Psoas muscle (tissue), 8 donors: ENCODE measurements around the gene NFX1. TPM values are rescaled to one million over a fixed set of nuclear protein-coding genes. Genes with fewer than 3 reads are reported as not detected.

Experiments
- ATAC-seq, 4 donors: fragments of 200-7000 bp; cut with Tn5 transposase; one replicate each; pipeline ENCODE4 v1.9.1; 2020; ENCODE audit warnings: moderate library complexity in 3 of 4, mild to moderate bottlenecking in 2 of 4
- DNase-seq, 2 donors: peaks; one replicate each; pipeline ENCODE4 v3.0.0-alpha.2; 2020
- H3K27ac ChIP-seq: fragments of 200-600 bp; one replicate; pipeline ENCODE4 v1.8.0; 2022
- H3K27me3 ChIP-seq, 3 donors: fragments of 200-600 bp in 1 of 3; one replicate each; pipeline versions ENCODE4 v1.6.1 to v1.8.0; 2013 to 2022; ENCODE audit warnings: low read length in 2 of 3, mild to moderate bottlenecking in 2 of 3, moderate library complexity in 1 of 3; ENCODE audit not compliant: insufficient read depth in 3 of 3
- H3K36me3 ChIP-seq, 2 donors: fragments of 200-600 bp in 1 of 2; one replicate each; pipeline versions ENCODE4 v1.6.1 to v1.8.0; 2013 to 2022; ENCODE audit warnings: low read depth in 1 of 2, mild to moderate bottlenecking in 1 of 2, moderate library complexity in 1 of 2; ENCODE audit not compliant: insufficient read depth in 1 of 2
- H3K4me1 ChIP-seq: fragments of 200-600 bp; one replicate; pipeline ENCODE4 v1.8.0; 2022
- H3K4me3 ChIP-seq: fragments of 200-600 bp; one replicate; pipeline ENCODE4 v1.8.0; 2022; ENCODE audit warnings: mild to moderate bottlenecking
- H3K9me3 ChIP-seq: fragments of 200-600 bp; one replicate; pipeline ENCODE4 v1.8.0; 2022
- CTCF ChIP-seq: fragments of 200-600 bp; IDR thresholded peaks from one replicate; pipeline ENCODE4 v1.8.0; 2022; ENCODE audit warnings: antibody characterized with exemption
- WGBS, 3 donors: extraction: QIAGEN DNeasy Blood & Tissue Kit; methylation state at CpG; one replicate each; pipeline versions ENCODE4 v1.1.6 to v1.1.7; 2013; 5-methylcytosine and 5-hydroxymethylcytosine counted together
- intact Hi-C, 2 donors: fragments of 100-400 bp; cut with DNase I; formaldehyde crosslinking; loops; one replicate each; pipeline versions ENCODE4 v1.11.0 to v1.14.2; 2022
- polyA plus RNA-seq, 3 donors: library from polyadenylated mRNA; stranded (reverse); fragments of 200-250 nt; gene quantifications; one replicate each; pipeline ENCODE4 v1.2.3, GENCODE V29; 2013
- total RNA-seq, 4 donors: library from RNA; stranded (reverse); fragmentation: NEBNext Ultra II Directional in 2 of 4; extraction: Animal tissue kit (Norgen Biotek cat#: 25700) in 2 of 4; gene quantifications; one replicate each; pipeline versions ENCODE4 v1.2.1 to v1.2.4, GENCODE V29; 2021 to 2023
- donor health status: healthy with polysubstance abuse.
- donor health status: DM: no; HTN: no; CAD: no; lungs with moderate emphysema.
- donor health status: Bipolar disorder and iron deficiency.
- donor health status: healthy.
- donor health status: DM: yes; HTN: yes; CAD: no.
- donor health status: DM: no; HTN: no; CAD: no.
- donor health status: DM: no; HTN: no; CAD: no.
- donor health status: DM: yes; HTN: yes; CAD: no.

The NFX1 gene
- total and polyA plus RNA-seq, 7 donors = 20.9 to 59.2 (median 33.8) TPM

- 80 to 87% (median 87%) methylated on average over 2 of the region's 2 CpGs for WGBS, 3 donors
- Histone ChIP-seq H3K36me3 (peaks cover 37 to 97% of the 10 kb centered on the region in 2 donors), H3K27ac (peak overlapping the region; percentile 83), H3K9me3 (no peaks in the 10 kb centered on the region), H3K4me3 (no peak overlapping the region), H3K4me1 (peaks cover 24% of the 10 kb centered on the region), H3K27me3 (no peaks in the 10 kb centered on the region)
- ATAC-seq (no peak), DNase-seq (no peak)
- intact Hi-C loops = no loop called here
- no peak for TF ChIP-seq CTCF
These were observed 34.1 kb upstream of the NFX1 start for GRCh38 chr9:33256236-33256635.

- WGBS, 3 donors = 50 to 54% (median 52%) methylated on average over 4 of the region's 4 CpGs
- Histone ChIP-seq H3K4me3 (no peak overlapping the region), H3K4me1 (peaks cover 24% of the 10 kb centered on the region), H3K27me3 (no peaks in the 10 kb centered on the region), H3K36me3 (peaks cover 38 to 100% of the 10 kb centered on the region in 2 donors), H3K27ac (peak overlapping the region; percentile 83), H3K9me3 (no peaks in the 10 kb centered on the region)
- TF ChIP-seq CTCF = no peak
- intact Hi-C loops = no loop called here
- DNase-seq = no peak
- peak; percentile 67 to 90 (median 88) for ATAC-seq
These were observed 33.0 kb upstream of the NFX1 start for GRCh38 chr9:33257276-33257675.

DNA sequence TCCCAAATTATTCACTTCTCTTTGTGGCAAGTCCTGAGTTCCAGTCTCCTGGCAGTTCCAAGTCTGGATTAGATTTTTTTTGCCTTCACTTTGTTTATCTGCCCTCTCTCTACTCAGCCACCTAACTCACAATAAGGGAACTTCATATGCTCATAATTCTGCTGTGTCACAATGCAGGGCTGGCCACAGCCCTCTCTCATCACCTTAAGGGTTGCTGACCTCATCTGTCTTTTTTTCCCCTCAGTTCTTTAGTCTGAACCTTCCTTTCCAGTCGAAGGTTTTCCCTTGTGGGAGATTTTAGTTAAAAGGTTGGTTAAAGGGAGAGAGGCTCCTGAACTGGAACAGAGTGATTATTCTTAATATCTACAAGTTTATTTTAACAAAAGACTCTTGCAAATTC, 29.9 kb upstream of the NFX1 start:
- H3K4me3 ChIP-seq = no peak overlapping the region
- intact Hi-C loops = no loop called here
- no peak for ATAC-seq
- peak overlapping the region; percentile 83 for H3K27ac ChIP-seq
- TF ChIP-seq CTCF = no peak
- no peak for DNase-seq
- peaks cover 21 to 74% of the 10 kb centered on the region in 2 donors for H3K36me3 ChIP-seq
- H3K27me3 ChIP-seq = no peaks in the 10 kb centered on the region
- WGBS, 3 donors = 83 to 100% (median 88%) methylated on average over 1 of the region's 1 CpG
- no peaks in the 10 kb centered on the region for H3K9me3 ChIP-seq
- H3K4me1 ChIP-seq = peaks cover 34% of the 10 kb centered on the region

DNA sequence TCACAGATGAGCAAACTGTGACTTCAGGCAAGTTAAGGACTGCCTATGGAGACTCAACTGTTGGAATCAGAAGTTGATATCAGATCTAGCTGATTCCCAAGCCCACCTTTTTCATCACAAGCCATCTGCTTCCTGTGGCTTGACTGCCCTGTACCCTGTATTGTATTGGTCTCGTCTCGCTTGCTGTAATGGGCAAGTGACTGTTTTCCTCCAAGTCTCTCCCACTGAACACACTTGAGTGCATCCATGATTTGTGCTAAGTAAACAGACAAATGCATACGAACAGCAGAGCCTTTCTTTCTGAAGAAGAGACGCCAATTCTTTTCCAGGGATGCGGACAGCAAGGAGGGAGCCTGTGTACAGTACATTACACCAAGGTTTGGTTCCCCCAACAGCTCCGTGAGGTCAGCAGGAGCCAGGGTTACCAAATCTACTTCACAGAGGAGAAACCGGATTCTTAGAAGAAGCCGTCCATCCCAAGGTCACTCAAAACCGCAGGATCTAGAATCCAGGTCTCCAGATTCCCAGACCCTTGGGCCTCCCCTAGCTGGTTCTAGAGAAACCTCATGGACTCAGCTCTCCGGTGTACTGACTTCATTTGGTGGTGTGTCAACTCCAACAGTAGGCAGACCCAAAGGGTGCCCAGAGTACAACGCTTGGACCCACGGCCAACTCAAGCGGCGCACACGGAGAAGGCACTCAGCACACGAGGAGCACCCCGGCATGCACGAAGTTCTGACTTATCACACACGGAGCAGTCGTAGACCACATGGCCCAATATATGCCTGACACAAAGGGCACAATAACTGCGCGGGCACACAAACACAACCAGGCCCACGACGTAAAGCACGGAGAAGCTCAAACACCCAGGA, 26.9 kb upstream of the NFX1 start:
- WGBS, 3 donors = 4 to 5% (median 5%) methylated on average over 25 of the region's 25 CpGs
- no peaks in the 10 kb centered on the region for H3K27me3 ChIP-seq
- peaks cover 9 to 70% of the 10 kb centered on the region in 2 donors for H3K36me3 ChIP-seq
- peak; percentile 29 to 62 for DNase-seq
- peak; percentile 6 to 34 (median 24) for ATAC-seq
- intact Hi-C loops = no loop called here
- no peaks in the 10 kb centered on the region for H3K9me3 ChIP-seq
- H3K27ac ChIP-seq = peak overlapping the region; percentile 98
- H3K4me1 ChIP-seq = peaks cover 26% of the 10 kb centered on the region
- H3K4me3 ChIP-seq = peak overlapping the region; percentile 94
- TF ChIP-seq CTCF = no peak
